Trophoblast cell (in vitro differentiated cells and primary cell): Measurements from ENCODE around the gene MFSD2B. TPM values are rescaled to one million over a fixed set of nuclear protein-coding genes. Genes with fewer than 3 reads are reported as not detected.
A peak's percentile ranks its signal among the peaks of the same experiment; 100 is the strongest.

ENCODE experiments used
- DNase-seq, 2 donors: peaks; one replicate each; pipeline ENCODE4 v3.0.0-alpha.2; 2016
- H2AFZ ChIP-seq: 2 replicates; pipeline ENCODE4 v1.6.1; 2013; ENCODE audit warnings: low read length, moderate library complexity, mild to moderate bottlenecking; ENCODE audit not compliant: insufficient read depth, poor library complexity
- H2AK5ac ChIP-seq: 2 replicates; pipeline ENCODE4 v1.6.1; 2013; ENCODE audit warnings: mild to moderate bottlenecking, low read length
- H2BK120ac ChIP-seq: 2 replicates; pipeline ENCODE4 v1.6.1; 2013; ENCODE audit warnings: low read length, mild to moderate bottlenecking, moderate library complexity; ENCODE audit not compliant: insufficient read depth, poor library complexity
- H2BK12ac ChIP-seq: 2 replicates; pipeline ENCODE4 v1.6.1; 2013; ENCODE audit warnings: mild to moderate bottlenecking, low read length, moderate library complexity
- H2BK5ac ChIP-seq: 2 replicates; pipeline ENCODE4 v1.6.1; 2013; ENCODE audit warnings: low read length, low read depth, moderate library complexity, mild to moderate bottlenecking; ENCODE audit not compliant: poor library complexity
- H3K14ac ChIP-seq: 2 replicates; pipeline ENCODE4 v1.6.1; 2013; ENCODE audit warnings: mild to moderate bottlenecking, low read length
- H3K18ac ChIP-seq: 2 replicates; pipeline ENCODE4 v1.6.1; 2013; ENCODE audit warnings: mild to moderate bottlenecking, low read length
- H3K23ac ChIP-seq: 2 replicates; pipeline ENCODE4 v1.6.1; 2013; ENCODE audit warnings: low read length
- H3K27ac ChIP-seq: 2 replicates; pipeline ENCODE4 v1.5.1; 2013; ENCODE audit warnings: low read depth, mild to moderate bottlenecking, inconsistent platforms, low read length, moderate library complexity
- H3K27me3 ChIP-seq: 2 replicates; pipeline ENCODE4 v1.6.1; 2013; ENCODE audit warnings: inconsistent platforms, mild to moderate bottlenecking, low read length, moderate library complexity; ENCODE audit not compliant: insufficient read depth
- H3K36me3 ChIP-seq, 2 experiments: 1 replicate in 1 of 2; 2 replicates in 1 of 2; pipeline ENCODE4 v1.6.1; 2013; ENCODE audit warnings: low read length in 2 of 2, mild to moderate bottlenecking in 2 of 2, moderate library complexity in 1 of 2; ENCODE audit not compliant: insufficient read depth in 2 of 2, control insufficient read depth in 1 of 2
- H3K4ac ChIP-seq: 2 replicates; pipeline ENCODE4 v1.6.1; 2013; ENCODE audit warnings: low read depth, mild to moderate bottlenecking, low read length, moderate library complexity
- H3K4me1 ChIP-seq, 2 experiments: 1 replicate in 1 of 2; 2 replicates in 1 of 2; pipeline ENCODE4 v1.6.1; 2013; ENCODE audit warnings: low read length in 2 of 2, mild to moderate bottlenecking in 2 of 2, moderate library complexity in 1 of 2; ENCODE audit not compliant: insufficient read depth in 2 of 2, control insufficient read depth in 1 of 2
- H3K4me2 ChIP-seq: 2 replicates; pipeline ENCODE4 v1.6.1; 2013; ENCODE audit warnings: inconsistent platforms, mild to moderate bottlenecking, low read length, moderate library complexity
- H3K4me3 ChIP-seq: 2 replicates; pipeline ENCODE4 v1.5.1; 2013; ENCODE audit warnings: mild to moderate bottlenecking, low read depth, low read length, inconsistent platforms
- H3K79me1 ChIP-seq: one replicate; pipeline ENCODE4 v1.6.1; 2013; ENCODE audit warnings: low read length
- H3K79me2 ChIP-seq: 2 replicates; pipeline ENCODE4 v1.6.1; 2013; ENCODE audit warnings: low read length, mild to moderate bottlenecking; ENCODE audit not compliant: control insufficient read depth, insufficient read depth, poor library complexity
- H3K9ac ChIP-seq: 2 replicates; pipeline ENCODE4 v1.6.1; 2013; ENCODE audit warnings: mild to moderate bottlenecking, low read length
- H3K9me3 ChIP-seq: 2 replicates; pipeline ENCODE4 v1.6.1; 2013; ENCODE audit warnings: low read depth, mild to moderate bottlenecking, control low read depth, inconsistent platforms, low read length; ENCODE audit not compliant: insufficient read depth
- H4K12ac ChIP-seq: 2 replicates; pipeline ENCODE4 v1.6.1; 2013; ENCODE audit warnings: low read depth, mild to moderate bottlenecking, low read length, moderate library complexity
- H4K8ac ChIP-seq: 2 replicates; pipeline ENCODE4 v1.6.1; 2013; ENCODE audit warnings: low read depth, mild to moderate bottlenecking, low read length, moderate library complexity
- H4K91ac ChIP-seq: one replicate; pipeline ENCODE4 v1.6.1; 2013; ENCODE audit warnings: low read depth, mild to moderate bottlenecking, low read length, moderate library complexity
- WGBS: extraction: QIAGEN DNeasy Blood & Tissue Kit; methylation state at CpG from one replicate; pipeline ENCODE4 v1.1.7; 2013; ENCODE audit warnings: missing lambda C conversion rate; ENCODE audit not compliant: insufficient read length, insufficient coverage; ENCODE audit errors: extremely low coverage; 5-methylcytosine and 5-hydroxymethylcytosine counted together
- polyA plus RNA-seq: library from polyadenylated mRNA; stranded (reverse); fragments of 200-250 nt; gene quantifications from 2 replicates; pipeline ENCODE4 v1.2.3, GENCODE V29; 2013

MFSD2B gene
- polyA plus RNA-seq: 0.12 and 0.15 TPM in 2 replicates

GRCh38 chr2:24009680-24010476 is at the start of gene MFSD2B:
Gene MFSD2B, plus strand, starts transcription at chr2:24010085. Its CDS starts 12 bp downstream, at chr2:24010097.
- peaks cover 9 to 18% of the 10 kb centered on the region in 2 experiments for H3K4me1 ChIP-seq
- no peaks in the 10 kb centered on the region for H3K79me1 ChIP-seq
- peak within 1 kb of the TSS; percentile 62 for H3K4me3 ChIP-seq
- H4K91ac ChIP-seq: no peak within 1 kb of the TSS
- H3K36me3 ChIP-seq: no peaks in the 10 kb centered on the region
- H3K79me2 ChIP-seq: no peaks in the 10 kb centered on the region
- peak within 1 kb of the TSS; percentile 34 for H3K18ac ChIP-seq
- WGBS: no CpG with 5 or more reads among the region's 75 CpGs
- no peak within 1 kb of the TSS for H4K8ac ChIP-seq
- no peak for DNase-seq
- H3K4me2 ChIP-seq: peak within 1 kb of the TSS; percentile 83
- H2AK5ac ChIP-seq: no peak within 1 kb of the TSS
- H2BK120ac ChIP-seq: no peak within 1 kb of the TSS
- H3K9me3 ChIP-seq: peaks cover 2% of the 10 kb centered on the region
- H2BK12ac ChIP-seq: no peak within 1 kb of the TSS
- no peak within 1 kb of the TSS for H3K14ac ChIP-seq
- no peak within 1 kb of the TSS for H3K9ac ChIP-seq
- H3K4ac ChIP-seq: no peak within 1 kb of the TSS
- H2AFZ ChIP-seq: peak within 1 kb of the TSS; percentile 18
- H2BK5ac ChIP-seq: no peak within 1 kb of the TSS
- H3K23ac ChIP-seq: no peak within 1 kb of the TSS
- no peak within 1 kb of the TSS for H3K27ac ChIP-seq
- H4K12ac ChIP-seq: no peak within 1 kb of the TSS
- peaks cover 15% of the 10 kb centered on the region for H3K27me3 ChIP-seq

- no peak overlapping the region for H2BK120ac ChIP-seq
- H3K4ac ChIP-seq: no peak overlapping the region
- no peaks in the 10 kb centered on the region for H3K27me3 ChIP-seq
- H3K27ac ChIP-seq: no peak overlapping the region
- no peak overlapping the region for H3K4me2 ChIP-seq
- peak overlapping the region; percentile 71 for H3K18ac ChIP-seq
- H4K91ac ChIP-seq: no peak overlapping the region
- no peak overlapping the region for H2BK12ac ChIP-seq
- H4K12ac ChIP-seq: no peak overlapping the region
- H3K79me1 ChIP-seq: no peaks in the 10 kb centered on the region
- no peak overlapping the region for H3K23ac ChIP-seq
- peak; percentile 65 to 76 for DNase-seq
- peaks cover 0 to 2% of the 10 kb centered on the region in 2 experiments for H3K4me1 ChIP-seq
- no peaks in the 10 kb centered on the region for H3K79me2 ChIP-seq
- no CpG with 5 or more reads among the region's 4 CpGs for WGBS
- H2AK5ac ChIP-seq: no peak overlapping the region
- H3K4me3 ChIP-seq: no peak overlapping the region
- H2AFZ ChIP-seq: no peak overlapping the region
- H3K36me3 ChIP-seq: peaks cover 2 to 8% of the 10 kb centered on the region in 2 experiments
- H3K9me3 ChIP-seq: no peaks in the 10 kb centered on the region
- no peak overlapping the region for H3K14ac ChIP-seq
- H3K9ac ChIP-seq: no peak overlapping the region
- no peak overlapping the region for H4K8ac ChIP-seq
- H2BK5ac ChIP-seq: no peak overlapping the region
Measured at GRCh38 chr2:23967846-23968245, 42.0 kb upstream of the MFSD2B start.

DNA sequence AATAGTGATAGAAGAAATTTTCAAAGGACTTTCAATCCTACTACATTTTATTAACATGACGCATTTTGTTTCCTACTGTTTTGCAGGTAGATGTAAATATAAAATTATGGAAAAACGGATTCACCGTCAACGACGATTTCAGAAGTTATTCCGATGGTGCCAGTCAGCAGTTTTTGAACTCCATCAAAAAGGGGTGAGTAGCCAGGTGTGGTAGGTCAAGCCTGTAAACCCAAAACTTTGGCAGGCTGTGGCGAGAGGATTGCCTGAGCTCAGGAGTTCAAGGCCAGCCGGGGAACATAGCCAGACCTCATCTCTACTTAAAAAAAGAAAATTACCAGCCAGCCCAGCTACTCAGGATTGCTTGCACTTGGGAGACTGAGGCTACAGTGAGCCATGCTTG is 33.0 kb upstream of the MFSD2B start:
- Histone ChIP-seq H3K23ac (no peak overlapping the region), H2AK5ac (no peak overlapping the region), H3K79me2 (no peaks in the 10 kb centered on the region), H3K4me1 (no peaks in the 10 kb centered on the region), H2BK120ac (no peak overlapping the region), H3K36me3 (peaks cover 14 to 17% of the 10 kb centered on the region in 2 experiments), H3K27me3 (no peaks in the 10 kb centered on the region), H2BK5ac (no peak overlapping the region), H3K14ac (no peak overlapping the region), H2AFZ (no peak overlapping the region), H3K4me3 (no peak overlapping the region), H2BK12ac (no peak overlapping the region), H4K91ac (no peak overlapping the region), H3K9ac (no peak overlapping the region), H3K27ac (no peak overlapping the region), H3K79me1 (no peaks in the 10 kb centered on the region), H3K9me3 (no peaks in the 10 kb centered on the region), H4K12ac (no peak overlapping the region), H3K4me2 (no peak overlapping the region), H3K4ac (no peak overlapping the region), H3K18ac (no peak overlapping the region), H4K8ac (no peak overlapping the region)
- DNase-seq: no peak
- no CpG with 5 or more reads among the region's 8 CpGs for WGBS

DNA sequence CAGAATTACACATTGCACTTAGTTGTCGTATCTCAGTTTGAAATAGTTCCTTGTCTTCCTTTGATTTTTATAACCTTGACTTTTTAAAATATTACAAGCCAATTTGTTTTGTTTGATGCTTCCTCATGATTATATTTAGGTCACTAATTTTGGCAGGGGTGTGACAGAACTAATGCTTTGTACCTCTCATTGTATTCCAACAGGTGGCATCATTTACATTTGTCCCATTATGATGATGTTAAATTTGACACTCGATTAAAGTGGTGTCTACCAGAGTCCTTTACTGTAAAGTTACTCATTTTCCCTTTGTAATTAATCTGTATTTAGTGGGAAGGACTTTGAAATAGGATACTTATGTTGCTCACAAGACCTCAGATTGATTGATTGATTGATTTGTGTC is 21.5 kb upstream of the MFSD2B start:
- Histone ChIP-seq H3K4ac (no peak overlapping the region), H2AK5ac (no peak overlapping the region), H3K18ac (no peak overlapping the region), H2AFZ (no peak overlapping the region), H3K79me1 (no peaks in the 10 kb centered on the region), H3K27me3 (no peaks in the 10 kb centered on the region), H3K79me2 (no peaks in the 10 kb centered on the region), H3K4me2 (no peak overlapping the region), H3K36me3 (peaks cover 7 to 21% of the 10 kb centered on the region in 2 experiments), H2BK120ac (no peak overlapping the region), H2BK5ac (no peak overlapping the region), H4K8ac (no peak overlapping the region), H3K9me3 (no peaks in the 10 kb centered on the region), H3K9ac (no peak overlapping the region), H4K12ac (no peak overlapping the region), H3K14ac (no peak overlapping the region), H2BK12ac (no peak overlapping the region), H3K4me3 (no peak overlapping the region), H3K27ac (no peak overlapping the region), H3K23ac (no peak overlapping the region), H3K4me1 (no peaks in the 10 kb centered on the region), H4K91ac (no peak overlapping the region)
- DNase-seq: peak in 1 of 2 donors; percentile 41
- WGBS: no CpG with 5 or more reads among the region's 2 CpGs
